ENCODE measurements around the gene TMED9.
A peak's percentile ranks its signal among the peaks of the same experiment; 100 is the strongest.

Gene TMED9

DNA sequence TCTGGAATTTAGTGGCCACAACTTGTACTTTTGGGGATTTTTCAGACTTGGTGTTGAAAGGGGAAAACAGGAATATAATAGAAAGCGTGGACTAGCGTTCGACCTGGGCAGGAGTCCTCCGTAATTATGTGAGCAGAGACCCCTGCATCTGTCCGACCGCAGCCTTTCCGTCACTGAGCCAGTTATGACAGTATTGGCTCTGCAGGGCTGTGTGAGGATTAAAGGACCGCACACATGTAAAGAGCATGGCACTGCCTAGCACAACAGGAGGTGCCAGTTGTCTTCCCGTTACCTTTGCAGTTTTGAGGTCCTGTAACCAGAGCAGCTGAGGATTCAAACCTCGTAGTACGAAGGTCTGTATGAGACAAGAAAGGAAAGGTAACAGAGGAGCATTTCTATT lies 9.1 kb downstream of the TMED9 start:
- Histone ChIP-seq H3K4me1 (ENCODE audit: insufficient read depth, low read length) (peaks cover 11% of the 10 kb centered on the region), H3K27me3 (ENCODE audit: control insufficient read depth in 1 of 2, insufficient read depth in 2 of 2, low read length in 2 of 2) (no peaks in the 10 kb centered on the region), H3K27ac (ENCODE audit: low read depth, low read length) (no peak overlapping the region), H3K4me3 (ENCODE audit: low read depth in 1 of 2, low read length in 2 of 2) (peak overlapping the region in 1 of 2 donors; percentile 69), H3K36me3 (ENCODE audit: insufficient read depth, low read length) (peaks cover 8% of the 10 kb centered on the region), H3K9me3 (ENCODE audit: low read length) (no peaks in the 10 kb centered on the region), H3K9ac (ENCODE audit: low read length) (peak overlapping the region; percentile 51)

GRCh38 chr5:177601577-177602457 lies 9.8 kb downstream of the TMED9 start:
- no peak overlapping the region for H3K27ac ChIP-seq (ENCODE audit: low read depth, low read length)
- H3K9ac ChIP-seq (ENCODE audit: low read length), result peak overlapping the region; percentile 51
- H3K36me3 ChIP-seq (ENCODE audit: insufficient read depth, low read length), result peaks cover 5% of the 10 kb centered on the region
- no peaks in the 10 kb centered on the region for H3K9me3 ChIP-seq (ENCODE audit: low read length)
- peaks cover 11% of the 10 kb centered on the region for H3K4me1 ChIP-seq (ENCODE audit: insufficient read depth, low read length)
- H3K27me3 ChIP-seq (ENCODE audit: control insufficient read depth in 1 of 2, insufficient read depth in 2 of 2, low read length in 2 of 2), result no peaks in the 10 kb centered on the region
- no peak overlapping the region for H3K4me3 ChIP-seq (ENCODE audit: low read depth in 1 of 2, low read length in 2 of 2)

DNA sequence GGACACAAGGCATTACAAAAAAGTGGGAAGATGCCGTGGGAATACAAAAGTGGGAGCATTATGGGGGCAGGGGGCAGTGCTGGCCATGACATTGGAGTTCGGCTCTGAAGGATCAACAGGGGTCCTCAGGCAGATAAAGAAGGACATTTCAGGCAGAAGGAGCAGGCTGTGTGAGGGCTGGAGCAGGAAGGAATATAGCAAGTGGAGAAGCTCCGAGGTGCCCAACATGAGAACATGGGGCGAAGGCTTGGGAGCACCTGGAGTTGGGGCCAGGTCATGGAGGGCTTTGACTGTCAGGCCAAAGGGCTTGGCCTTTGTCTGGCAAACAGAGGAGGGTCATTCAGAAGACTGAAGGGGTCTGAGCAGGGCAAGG lies 10.4 kb downstream of the TMED9 start:
- no peak overlapping the region for H3K27ac ChIP-seq (ENCODE audit: low read depth, low read length)
- H3K4me1 ChIP-seq (ENCODE audit: insufficient read depth, low read length), result peaks cover 17% of the 10 kb centered on the region
- peaks cover 5% of the 10 kb centered on the region for H3K36me3 ChIP-seq (ENCODE audit: insufficient read depth, low read length)

DNA sequence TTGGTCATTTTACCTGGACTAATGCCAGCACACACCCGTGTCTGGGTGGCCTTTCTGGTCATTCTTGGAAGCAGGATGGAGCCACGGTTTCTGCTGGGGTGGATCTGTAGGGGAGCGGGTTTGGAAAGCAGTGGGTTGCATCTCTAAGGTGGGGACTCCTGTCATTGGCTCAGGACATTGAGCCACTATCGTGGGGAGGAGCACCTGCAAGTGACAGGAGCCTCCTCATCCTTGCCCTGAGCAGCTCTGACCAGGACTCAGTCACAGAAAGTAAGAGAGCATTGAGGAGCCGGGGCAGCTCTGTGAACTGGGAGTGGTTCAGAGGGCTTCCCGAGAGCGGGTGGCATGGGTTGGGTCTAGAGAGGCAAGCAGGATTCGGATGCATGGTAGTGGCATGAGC lies 11.6 kb downstream of the TMED9 start:
- no peaks in the 10 kb centered on the region for H3K9me3 ChIP-seq (ENCODE audit: low read length)
- peaks cover 5% of the 10 kb centered on the region for H3K36me3 ChIP-seq (ENCODE audit: insufficient read depth, low read length)
- H3K4me3 ChIP-seq (ENCODE audit: low read depth in 1 of 2, low read length in 2 of 2), result no peak overlapping the region
- no peak overlapping the region for H3K9ac ChIP-seq (ENCODE audit: low read length)
- H3K4me1 ChIP-seq (ENCODE audit: insufficient read depth, low read length), result peaks cover 21% of the 10 kb centered on the region
- no peaks in the 10 kb centered on the region for H3K27me3 ChIP-seq (ENCODE audit: control insufficient read depth in 1 of 2, insufficient read depth in 2 of 2, low read length in 2 of 2)
- no peak overlapping the region for H3K27ac ChIP-seq (ENCODE audit: low read depth, low read length)

More for the DNA sequence above, 10.4 kb downstream of the TMED9 start:
- Histone ChIP-seq H3K4me3 (ENCODE audit: low read depth in 1 of 2, low read length in 2 of 2) (no peak overlapping the region), H3K27me3 (ENCODE audit: control insufficient read depth in 1 of 2, insufficient read depth in 2 of 2, low read length in 2 of 2) (no peaks in the 10 kb centered on the region), H3K9me3 (ENCODE audit: low read length) (no peaks in the 10 kb centered on the region), H3K9ac (ENCODE audit: low read length) (no peak overlapping the region)

DNA sequence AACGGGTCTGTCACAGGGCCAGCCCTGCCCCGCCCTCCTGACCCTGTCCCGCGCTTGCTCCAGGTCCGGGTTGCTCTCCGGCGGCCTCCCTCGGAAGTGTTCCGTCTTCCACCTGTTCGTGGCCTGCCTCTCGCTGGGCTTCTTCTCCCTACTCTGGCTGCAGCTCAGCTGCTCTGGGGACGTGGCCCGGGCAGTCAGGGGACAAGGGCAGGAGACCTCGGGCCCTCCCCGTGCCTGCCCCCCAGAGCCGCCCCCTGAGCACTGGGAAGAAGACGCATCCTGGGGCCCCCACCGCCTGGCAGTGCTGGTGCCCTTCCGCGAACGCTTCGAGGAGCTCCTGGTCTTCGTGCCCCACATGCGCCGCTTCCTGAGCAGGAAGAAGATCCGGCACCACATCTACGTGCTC lies 12.1 kb downstream of the TMED9 start:
- Histone ChIP-seq H3K36me3 (ENCODE audit: insufficient read depth, low read length) (peaks cover 5% of the 10 kb centered on the region), H3K4me3 (ENCODE audit: low read depth in 1 of 2, low read length in 2 of 2) (no peak overlapping the region), H3K9me3 (ENCODE audit: low read length) (no peaks in the 10 kb centered on the region), H3K27ac (ENCODE audit: low read depth, low read length) (no peak overlapping the region), H3K27me3 (ENCODE audit: control insufficient read depth in 1 of 2, insufficient read depth in 2 of 2, low read length in 2 of 2) (no peaks in the 10 kb centered on the region), H3K4me1 (ENCODE audit: insufficient read depth, low read length) (peaks cover 21% of the 10 kb centered on the region), H3K9ac (ENCODE audit: low read length) (no peak overlapping the region)

DNA sequence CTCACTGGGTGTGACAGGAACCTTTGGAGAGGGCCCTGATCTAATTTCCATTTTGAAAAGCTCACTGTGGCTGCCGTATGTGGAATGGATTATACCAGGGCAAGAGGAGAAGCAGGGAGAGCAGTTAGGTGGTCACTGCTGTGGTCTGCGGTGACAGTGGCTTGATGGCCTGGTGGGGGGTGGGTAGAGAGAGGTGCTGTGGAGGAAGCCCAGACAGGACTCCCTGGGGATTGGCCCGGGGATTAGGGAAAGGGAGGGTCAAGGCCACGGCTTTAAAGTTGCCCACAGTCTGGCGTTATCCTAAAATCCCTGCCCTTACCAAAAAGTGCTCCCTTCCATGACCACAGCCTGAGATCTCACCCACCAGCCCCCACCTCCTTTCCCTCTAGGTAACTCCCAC lies 12.7 kb downstream of the TMED9 start:
- Histone ChIP-seq H3K36me3 (ENCODE audit: insufficient read depth, low read length) (peaks cover 5% of the 10 kb centered on the region), H3K9ac (ENCODE audit: low read length) (no peak overlapping the region), H3K4me1 (ENCODE audit: insufficient read depth, low read length) (peaks cover 21% of the 10 kb centered on the region), H3K27ac (ENCODE audit: low read depth, low read length) (no peak overlapping the region), H3K27me3 (ENCODE audit: control insufficient read depth in 1 of 2, insufficient read depth in 2 of 2, low read length in 2 of 2) (no peaks in the 10 kb centered on the region), H3K4me3 (ENCODE audit: low read depth in 1 of 2, low read length in 2 of 2) (no peak overlapping the region), H3K9me3 (ENCODE audit: low read length) (no peaks in the 10 kb centered on the region)

DNA sequence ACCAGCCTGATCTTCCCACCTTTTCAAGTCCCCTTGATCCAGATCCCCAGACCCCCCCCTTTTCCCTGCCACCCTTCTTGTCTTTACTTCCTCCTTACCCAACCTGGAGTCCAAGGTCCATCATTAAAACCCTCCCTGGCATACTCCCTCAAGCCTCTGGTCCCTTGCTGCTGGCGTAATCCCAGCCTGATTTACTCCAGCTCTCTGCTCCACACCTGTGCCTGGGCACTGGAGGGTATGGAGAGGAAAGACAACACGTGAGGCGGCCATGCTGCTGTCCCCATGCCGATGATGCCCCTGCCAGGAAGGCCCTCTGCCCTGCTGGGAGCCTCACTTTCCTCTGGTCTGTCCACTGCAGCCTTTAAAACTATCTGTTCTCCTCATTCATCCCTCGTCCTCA lies 13.1 kb downstream of the TMED9 start:
- Histone ChIP-seq H3K4me3 (ENCODE audit: low read depth in 1 of 2, low read length in 2 of 2) (no peak overlapping the region), H3K27ac (ENCODE audit: low read depth, low read length) (no peak overlapping the region), H3K9ac (ENCODE audit: low read length) (no peak overlapping the region), H3K36me3 (ENCODE audit: insufficient read depth, low read length) (peaks cover 5% of the 10 kb centered on the region), H3K27me3 (ENCODE audit: control insufficient read depth in 1 of 2, insufficient read depth in 2 of 2, low read length in 2 of 2) (no peaks in the 10 kb centered on the region), H3K9me3 (ENCODE audit: low read length) (no peaks in the 10 kb centered on the region), H3K4me1 (ENCODE audit: insufficient read depth, low read length) (peaks cover 21% of the 10 kb centered on the region)

DNA sequence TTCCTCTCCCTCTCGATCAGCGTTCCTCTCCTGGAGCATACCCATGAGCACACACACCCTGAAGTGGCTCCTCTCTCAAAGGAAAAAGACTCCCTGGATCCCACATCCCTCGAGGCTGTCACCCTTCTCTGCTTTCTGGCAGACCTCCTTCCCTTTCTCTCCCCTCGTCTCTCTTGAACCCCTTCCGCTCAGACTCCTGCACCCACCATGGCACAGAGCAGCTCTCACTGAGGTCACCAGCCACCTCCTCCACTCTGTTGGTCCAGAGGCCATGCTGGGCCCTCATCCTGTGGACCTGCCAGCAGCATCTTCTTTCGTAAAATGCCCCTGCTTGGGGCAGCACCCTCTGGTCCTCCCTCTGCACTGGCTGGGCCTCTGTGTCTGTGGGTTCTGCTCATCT lies 13.7 kb downstream of the TMED9 start:
- no peaks in the 10 kb centered on the region for H3K9me3 ChIP-seq (ENCODE audit: low read length)
- H3K27ac ChIP-seq (ENCODE audit: low read depth, low read length), result no peak overlapping the region
- H3K4me3 ChIP-seq (ENCODE audit: low read depth in 1 of 2, low read length in 2 of 2), result no peak overlapping the region
- peaks cover 18% of the 10 kb centered on the region for H3K4me1 ChIP-seq (ENCODE audit: insufficient read depth, low read length)
- H3K36me3 ChIP-seq (ENCODE audit: insufficient read depth, low read length), result peaks cover 5% of the 10 kb centered on the region
- H3K9ac ChIP-seq (ENCODE audit: low read length), result no peak overlapping the region
- no peaks in the 10 kb centered on the region for H3K27me3 ChIP-seq (ENCODE audit: control insufficient read depth in 1 of 2, insufficient read depth in 2 of 2, low read length in 2 of 2)

DNA sequence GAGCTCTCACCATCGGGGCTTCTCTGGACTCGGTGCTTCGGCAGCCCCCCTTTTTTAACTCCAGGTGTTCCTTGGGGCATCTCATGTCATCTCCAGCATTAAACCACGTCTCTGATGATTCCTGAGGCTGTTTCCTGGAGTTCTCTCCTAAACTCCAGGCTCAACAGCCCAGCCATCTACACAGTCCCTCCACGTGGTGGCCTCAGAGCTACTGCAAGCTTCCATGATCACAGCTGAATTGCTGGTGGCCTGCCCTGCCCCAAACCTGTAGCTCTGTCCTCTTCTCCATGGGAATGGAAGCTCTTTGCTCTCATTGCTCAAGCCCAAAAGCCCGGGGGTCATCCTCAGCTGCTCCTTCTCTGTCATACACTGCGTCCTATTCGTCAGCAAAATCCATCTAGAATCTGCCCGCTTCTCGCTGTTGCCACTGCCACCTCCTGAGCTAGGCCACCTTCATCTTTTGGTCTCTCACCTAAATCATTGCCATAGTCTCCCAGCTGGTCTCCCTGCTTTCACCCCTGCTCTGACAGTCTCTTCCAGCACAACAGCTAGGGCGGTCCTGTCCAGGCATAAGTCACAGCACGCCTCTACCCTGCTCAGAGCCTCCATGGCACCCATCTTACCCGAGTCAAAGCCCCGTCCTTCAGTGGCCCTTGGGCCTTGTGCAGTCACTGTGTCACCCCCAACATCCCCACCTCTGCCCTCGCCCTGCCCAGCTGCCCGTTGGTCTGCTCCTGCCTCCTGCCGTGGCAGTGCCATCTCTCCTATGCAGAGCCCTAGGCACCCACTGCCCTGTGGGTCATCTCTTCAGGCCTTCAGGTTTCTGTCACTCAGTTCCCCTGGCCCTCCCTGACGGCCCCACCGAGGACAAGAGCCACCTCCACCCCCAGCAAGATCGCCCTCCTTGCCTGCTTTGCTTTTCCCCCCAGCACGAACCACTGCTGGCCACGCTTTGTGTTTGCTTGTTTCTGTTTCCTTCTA lies 14.4 kb downstream of the TMED9 start:
- Histone ChIP-seq H3K9me3 (ENCODE audit: low read length) (no peaks in the 10 kb centered on the region), H3K9ac (ENCODE audit: low read length) (no peak overlapping the region), H3K36me3 (ENCODE audit: insufficient read depth, low read length) (peaks cover 5% of the 10 kb centered on the region), H3K27ac (ENCODE audit: low read depth, low read length) (no peak overlapping the region), H3K4me1 (ENCODE audit: insufficient read depth, low read length) (peaks cover 11% of the 10 kb centered on the region), H3K4me3 (ENCODE audit: low read depth in 1 of 2, low read length in 2 of 2) (no peak overlapping the region), H3K27me3 (ENCODE audit: control insufficient read depth in 1 of 2, insufficient read depth in 2 of 2, low read length in 2 of 2) (no peaks in the 10 kb centered on the region)

DNA sequence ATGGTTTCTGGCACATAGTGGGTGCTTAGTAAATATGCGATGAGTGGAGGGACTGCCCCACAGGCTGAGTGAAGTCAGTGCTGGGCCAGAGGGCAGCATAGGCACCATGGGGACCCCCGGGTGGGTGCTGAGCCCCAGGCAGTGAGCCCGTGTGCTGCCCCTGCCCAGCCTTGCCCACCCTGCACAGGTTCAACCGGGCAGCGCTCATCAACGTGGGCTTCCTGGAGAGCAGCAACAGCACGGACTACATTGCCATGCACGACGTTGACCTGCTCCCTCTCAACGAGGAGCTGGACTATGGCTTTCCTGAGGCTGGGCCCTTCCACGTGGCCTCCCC lies 15.1 kb downstream of the TMED9 start:
- Histone ChIP-seq H3K4me3 (ENCODE audit: low read depth in 1 of 2, low read length in 2 of 2) (no peak overlapping the region), H3K36me3 (ENCODE audit: insufficient read depth, low read length) (peaks cover 5% of the 10 kb centered on the region), H3K27me3 (ENCODE audit: control insufficient read depth in 1 of 2, insufficient read depth in 2 of 2, low read length in 2 of 2) (no peaks in the 10 kb centered on the region), H3K9ac (ENCODE audit: low read length) (no peak overlapping the region), H3K9me3 (ENCODE audit: low read length) (no peaks in the 10 kb centered on the region), H3K27ac (ENCODE audit: low read depth, low read length) (peak overlapping the region; percentile 26), H3K4me1 (ENCODE audit: insufficient read depth, low read length) (peaks cover 10% of the 10 kb centered on the region)

- Histone ChIP-seq H3K9me3 (ENCODE audit: low read length) (no peaks in the 10 kb centered on the region), H3K36me3 (ENCODE audit: insufficient read depth, low read length) (peaks cover 5% of the 10 kb centered on the region), H3K4me1 (ENCODE audit: insufficient read depth, low read length) (peaks cover 10% of the 10 kb centered on the region), H3K27me3 (ENCODE audit: control insufficient read depth in 1 of 2, insufficient read depth in 2 of 2, low read length in 2 of 2) (no peaks in the 10 kb centered on the region), H3K9ac (ENCODE audit: low read length) (no peak overlapping the region), H3K27ac (ENCODE audit: low read depth, low read length) (peak overlapping the region; percentile 26), H3K4me3 (ENCODE audit: low read depth in 1 of 2, low read length in 2 of 2) (no peak overlapping the region)
These were observed 15.6 kb downstream of the TMED9 start for GRCh38 chr5:177607452-177608192.
